ENCODE data around the gene CCDC149.

The CCDC149 gene

GRCh38 chr4:24932515-24933225 lies 19.8 kb upstream of the CCDC149 start:
- H3K36me3 ChIP-seq (ENCODE audit: control insufficient read depth, insufficient read depth, low read length) = no peaks in the 10 kb centered on the region
- peaks cover 2% of the 10 kb centered on the region for H3K27me3 ChIP-seq (ENCODE audit: control insufficient read depth, insufficient read depth, low read length)
- H3K4me1 ChIP-seq (ENCODE audit: control insufficient read depth, insufficient read depth, low read length) = no peaks in the 10 kb centered on the region
- no peak overlapping the region for H3K4me3 ChIP-seq (ENCODE audit: low read depth, low read length)
- peaks cover 8% of the 10 kb centered on the region for H3K9me3 ChIP-seq (ENCODE audit: control insufficient read depth, insufficient read depth, low read length)
- no peak overlapping the region for H3K9ac ChIP-seq (ENCODE audit: low read depth, low read length)

- no peak overlapping the region for H3K9ac ChIP-seq (ENCODE audit: low read depth, low read length)
- peaks cover 5% of the 10 kb centered on the region for H3K9me3 ChIP-seq (ENCODE audit: control insufficient read depth, insufficient read depth, low read length)
- H3K36me3 ChIP-seq (ENCODE audit: control insufficient read depth, insufficient read depth, low read length) = no peaks in the 10 kb centered on the region
- peaks cover 4% of the 10 kb centered on the region for H3K4me1 ChIP-seq (ENCODE audit: control insufficient read depth, insufficient read depth, low read length)
- H3K4me3 ChIP-seq (ENCODE audit: low read depth, low read length) = no peak overlapping the region
- peaks cover 2% of the 10 kb centered on the region for H3K27me3 ChIP-seq (ENCODE audit: control insufficient read depth, insufficient read depth, low read length)
These were observed 17.3 kb upstream of the CCDC149 start for GRCh38 chr4:24930151-24930550.

GRCh38 chr4:24928708-24929107 lies 15.9 kb upstream of the CCDC149 start:
- Histone ChIP-seq H3K4me1 (ENCODE audit: control insufficient read depth, insufficient read depth, low read length) (peaks cover 4% of the 10 kb centered on the region), H3K9me3 (ENCODE audit: control insufficient read depth, insufficient read depth, low read length) (peaks cover 1% of the 10 kb centered on the region), H3K36me3 (ENCODE audit: control insufficient read depth, insufficient read depth, low read length) (no peaks in the 10 kb centered on the region), H3K4me3 (ENCODE audit: low read depth, low read length) (no peak overlapping the region), H3K27me3 (ENCODE audit: control insufficient read depth, insufficient read depth, low read length) (peaks cover 2% of the 10 kb centered on the region), H3K9ac (ENCODE audit: low read depth, low read length) (no peak overlapping the region)

- Histone ChIP-seq H3K36me3 (ENCODE audit: control insufficient read depth, insufficient read depth, low read length) (no peaks in the 10 kb centered on the region), H3K4me3 (ENCODE audit: low read depth, low read length) (no peak overlapping the region), H3K27me3 (ENCODE audit: control insufficient read depth, insufficient read depth, low read length) (peaks cover 2% of the 10 kb centered on the region), H3K9me3 (ENCODE audit: control insufficient read depth, insufficient read depth, low read length) (no peaks in the 10 kb centered on the region), H3K9ac (ENCODE audit: low read depth, low read length) (no peak overlapping the region), H3K4me1 (ENCODE audit: control insufficient read depth, insufficient read depth, low read length) (peaks cover 4% of the 10 kb centered on the region)
These were observed 14.2 kb upstream of the CCDC149 start for GRCh38 chr4:24927049-24927448.

GRCh38 chr4:24924309-24924781 lies 11.5 kb upstream of the CCDC149 start:
- peaks cover 4% of the 10 kb centered on the region for H3K4me1 ChIP-seq (ENCODE audit: control insufficient read depth, insufficient read depth, low read length)
- H3K9me3 ChIP-seq (ENCODE audit: control insufficient read depth, insufficient read depth, low read length) = peaks cover 5% of the 10 kb centered on the region
- H3K4me3 ChIP-seq (ENCODE audit: low read depth, low read length) = no peak overlapping the region
- no peaks in the 10 kb centered on the region for H3K36me3 ChIP-seq (ENCODE audit: control insufficient read depth, insufficient read depth, low read length)
- no peaks in the 10 kb centered on the region for H3K27me3 ChIP-seq (ENCODE audit: control insufficient read depth, insufficient read depth, low read length)
- no peak overlapping the region for H3K9ac ChIP-seq (ENCODE audit: low read depth, low read length)

- peaks cover 5% of the 10 kb centered on the region for H3K9me3 ChIP-seq (ENCODE audit: control insufficient read depth, insufficient read depth, low read length)
- H3K27me3 ChIP-seq (ENCODE audit: control insufficient read depth, insufficient read depth, low read length) = no peaks in the 10 kb centered on the region
- no peak overlapping the region for H3K4me3 ChIP-seq (ENCODE audit: low read depth, low read length)
- H3K4me1 ChIP-seq (ENCODE audit: control insufficient read depth, insufficient read depth, low read length) = peaks cover 4% of the 10 kb centered on the region
- H3K9ac ChIP-seq (ENCODE audit: low read depth, low read length) = no peak overlapping the region
- no peaks in the 10 kb centered on the region for H3K36me3 ChIP-seq (ENCODE audit: control insufficient read depth, insufficient read depth, low read length)
These were observed 10.7 kb upstream of the CCDC149 start for GRCh38 chr4:24923550-24923949.

GRCh38 chr4:24923002-24923401 lies 10.2 kb upstream of the CCDC149 start:
- Histone ChIP-seq H3K4me3 (ENCODE audit: low read depth, low read length) (no peak overlapping the region), H3K27me3 (ENCODE audit: control insufficient read depth, insufficient read depth, low read length) (no peaks in the 10 kb centered on the region), H3K36me3 (ENCODE audit: control insufficient read depth, insufficient read depth, low read length) (no peaks in the 10 kb centered on the region), H3K4me1 (ENCODE audit: control insufficient read depth, insufficient read depth, low read length) (peaks cover 4% of the 10 kb centered on the region), H3K9ac (ENCODE audit: low read depth, low read length) (no peak overlapping the region), H3K9me3 (ENCODE audit: control insufficient read depth, insufficient read depth, low read length) (peaks cover 5% of the 10 kb centered on the region)

GRCh38 chr4:24922416-24922815 lies 9.6 kb upstream of the CCDC149 start:
- no peaks in the 10 kb centered on the region for H3K36me3 ChIP-seq (ENCODE audit: control insufficient read depth, insufficient read depth, low read length)
- peaks cover 8% of the 10 kb centered on the region for H3K4me1 ChIP-seq (ENCODE audit: control insufficient read depth, insufficient read depth, low read length)
- peaks cover 5% of the 10 kb centered on the region for H3K9me3 ChIP-seq (ENCODE audit: control insufficient read depth, insufficient read depth, low read length)
- no peaks in the 10 kb centered on the region for H3K27me3 ChIP-seq (ENCODE audit: control insufficient read depth, insufficient read depth, low read length)
- H3K4me3 ChIP-seq (ENCODE audit: low read depth, low read length) = no peak overlapping the region
- H3K9ac ChIP-seq (ENCODE audit: low read depth, low read length) = no peak overlapping the region

GRCh38 chr4:24921491-24921890 lies 8.6 kb upstream of the CCDC149 start:
- H3K36me3 ChIP-seq (ENCODE audit: control insufficient read depth, insufficient read depth, low read length) = no peaks in the 10 kb centered on the region
- H3K4me3 ChIP-seq (ENCODE audit: low read depth, low read length) = no peak overlapping the region
- H3K27me3 ChIP-seq (ENCODE audit: control insufficient read depth, insufficient read depth, low read length) = no peaks in the 10 kb centered on the region
- H3K9me3 ChIP-seq (ENCODE audit: control insufficient read depth, insufficient read depth, low read length) = peaks cover 5% of the 10 kb centered on the region
- H3K9ac ChIP-seq (ENCODE audit: low read depth, low read length) = no peak overlapping the region
- peaks cover 8% of the 10 kb centered on the region for H3K4me1 ChIP-seq (ENCODE audit: control insufficient read depth, insufficient read depth, low read length)

- Histone ChIP-seq H3K9me3 (ENCODE audit: control insufficient read depth, insufficient read depth, low read length) (peaks cover 5% of the 10 kb centered on the region), H3K27me3 (ENCODE audit: control insufficient read depth, insufficient read depth, low read length) (no peaks in the 10 kb centered on the region), H3K4me1 (ENCODE audit: control insufficient read depth, insufficient read depth, low read length) (peaks cover 4% of the 10 kb centered on the region)
These were observed 7.2 kb upstream of the CCDC149 start for GRCh38 chr4:24920008-24920407.

GRCh38 chr4:24917076-24917856 lies 4.4 kb upstream of the CCDC149 start:
- Histone ChIP-seq H3K27me3 (ENCODE audit: control insufficient read depth, insufficient read depth, low read length) (peaks cover 11% of the 10 kb centered on the region), H3K9me3 (ENCODE audit: control insufficient read depth, insufficient read depth, low read length) (peaks cover 9% of the 10 kb centered on the region), H3K36me3 (ENCODE audit: control insufficient read depth, insufficient read depth, low read length) (no peaks in the 10 kb centered on the region), H3K4me3 (ENCODE audit: low read depth, low read length) (peak overlapping the region; percentile 10), H3K9ac (ENCODE audit: low read depth, low read length) (no peak overlapping the region), H3K4me1 (ENCODE audit: control insufficient read depth, insufficient read depth, low read length) (peaks cover 4% of the 10 kb centered on the region)

More at GRCh38 chr4:24920008-24920407, 7.2 kb upstream of the CCDC149 start:
- no peak overlapping the region for H3K4me3 ChIP-seq (ENCODE audit: low read depth, low read length)
- H3K9ac ChIP-seq (ENCODE audit: low read depth, low read length) = no peak overlapping the region
- no peaks in the 10 kb centered on the region for H3K36me3 ChIP-seq (ENCODE audit: control insufficient read depth, insufficient read depth, low read length)
